Muscle of back (tissue), 11 donors: Measurements from ENCODE around the gene SLC44A2. TPM values are rescaled to one million over a fixed set of nuclear protein-coding genes. Genes with fewer than 3 reads are reported as not detected.
"Not testable (repeated sequence)": the region's sequence is repeated elsewhere in the genome, so short reads cannot be mapped to it uniquely, and the experiment has no call there.

Experiments used
- DNase-seq, 3 donors: peaks; one replicate each; pipeline versions ENCODE4 v3.0.0 to v3.0.0-alpha.2; 2013
- polyA plus RNA-seq, 10 donors: library from polyadenylated mRNA; unstranded; fragments of 120-200 nt; gene quantifications; one replicate each; pipeline ENCODE4 v1.2.1, GENCODE V29; 2013; ENCODE audit not compliant: insufficient read length in 10 of 10

The SLC44A2 gene
- polyA plus RNA-seq, 10 donors = 112 to 146 (median 132) TPM

- DNase-seq = peak; percentile 74 to 93 (median 86)
Observed at GRCh38 chr19:10644260-10645007, 19.1 kb downstream of the SLC44A2 start.

GRCh38 chr19:10646456-10647159 is 21.3 kb downstream of the SLC44A2 start:
- DNase-seq = no peak

- DNase-seq = no peak
Observed at GRCh38 chr19:10648360-10648759, 23.0 kb downstream of the SLC44A2 start.

GRCh38 chr19:10651851-10652250 is 26.5 kb downstream of the SLC44A2 start:
- DNase-seq = peak in 1 of 3 donors; percentile 39

GRCh38 chr19:10653482-10653731 is 28.1 kb downstream of the SLC44A2 start:
- no peak for DNase-seq

- DNase-seq = peak; percentile 100
Observed at GRCh38 chr19:10653732-10654609, 28.6 kb downstream of the SLC44A2 start, which contains the start of gene ILF3. ILF3 (plus strand) TSS chr19:10654346; CDS start chr19:10670606, 16,260 bp downstream.

- no peak for DNase-seq
Observed at GRCh38 chr19:10654610-10655456, 29.5 kb downstream of the SLC44A2 start.

GRCh38 chr19:10655457-10656312 is 30.3 kb downstream of the SLC44A2 start:
- DNase-seq = peak in 1 of 3 donors; percentile 42

- no peak for DNase-seq
Observed at GRCh38 chr19:10660346-10660745, 35.0 kb downstream of the SLC44A2 start.

- DNase-seq = no peak
Observed at GRCh38 chr19:10661946-10662345, 36.6 kb downstream of the SLC44A2 start.

- DNase-seq = no peak
Observed at GRCh38 chr19:10662384-10663251, 37.3 kb downstream of the SLC44A2 start.

- DNase-seq = not testable (repeated sequence)
Observed at GRCh38 chr19:10663252-10663563, 37.9 kb downstream of the SLC44A2 start.

- no peak for DNase-seq
Observed at GRCh38 chr19:10667867-10668266, 42.5 kb downstream of the SLC44A2 start.

GRCh38 chr19:10669246-10669645 is 43.9 kb downstream of the SLC44A2 start:
- DNase-seq = no peak

- peak in 2 of 3 donors; percentile 28 to 35 for DNase-seq
Observed at GRCh38 chr19:10670182-10670581, 44.8 kb downstream of the SLC44A2 start.

- DNase-seq = no peak
Observed at GRCh38 chr19:10670876-10671804, 45.8 kb downstream of the SLC44A2 start.

GRCh38 chr19:10671922-10672321 is 46.6 kb downstream of the SLC44A2 start:
- DNase-seq = not testable (repeated sequence)

GRCh38 chr19:10675214-10675613 is 49.9 kb downstream of the SLC44A2 start:
- DNase-seq = not testable (repeated sequence)
